Sigmoid colon (tissue), 4 donors: ENCODE data around the gene RASGRP2.

ENCODE experiments used
- EP300 ChIP-seq, 4 donors: sonication (generic); formaldehyde crosslinking; IDR thresholded peaks; one replicate each; pipeline ENCODE4 v1.6.1; 2017; ENCODE audit warnings: antibody characterized with exemption in 4 of 4
- POLR2A ChIP-seq, 2 donors: fragments of 450-650 bp; IDR thresholded peaks; one replicate each; pipeline ENCODE4 v1.6.1; 2016; ENCODE audit warnings: antibody characterized with exemption in 2 of 2, mild to moderate bottlenecking in 2 of 2, moderate library complexity in 2 of 2
- POLR2AphosphoS5 ChIP-seq, 4 donors: sonication (generic); formaldehyde crosslinking; IDR thresholded peaks; one replicate each; pipeline ENCODE4 v1.6.1; 2017; ENCODE audit warnings: antibody characterized with exemption in 4 of 4
- TF ChIP-seq, protein P1 (sequence below), 4 experiments: fragments of 450-650 bp in 3 of 4; fragments of 200-600 bp in 1 of 4; IDR thresholded peaks; one replicate each; pipeline ENCODE4 v1.5.1; 2016 to 2019; ENCODE audit warnings: antibody characterized with exemption in 4 of 4, mild to moderate bottlenecking in 3 of 4, moderate library complexity in 2 of 4

DNA sequence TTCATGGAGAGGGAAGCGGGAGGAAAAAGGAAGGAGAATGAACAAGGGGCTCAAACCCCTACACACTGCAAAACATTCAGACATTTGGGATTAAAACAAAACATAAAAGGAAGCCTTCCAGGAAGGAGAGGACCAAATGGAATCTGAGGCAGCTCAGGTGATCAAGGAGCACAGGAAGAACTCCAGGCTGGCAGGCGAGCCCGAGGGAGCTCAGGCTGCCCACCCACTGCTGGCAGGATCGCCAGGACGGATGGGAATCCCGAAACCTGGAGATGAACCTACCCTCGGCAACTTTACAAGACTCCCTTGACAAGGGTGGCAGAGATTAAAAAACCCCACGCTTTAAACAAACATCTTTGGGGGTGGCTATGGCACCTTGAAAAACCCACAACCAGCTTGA, 20.8 kb upstream of the RASGRP2 start:
- TF ChIP-seq EP300 (IDR thresholded peaks at IDR 0.05), result no peak
- TF ChIP-seq, protein P1, sequence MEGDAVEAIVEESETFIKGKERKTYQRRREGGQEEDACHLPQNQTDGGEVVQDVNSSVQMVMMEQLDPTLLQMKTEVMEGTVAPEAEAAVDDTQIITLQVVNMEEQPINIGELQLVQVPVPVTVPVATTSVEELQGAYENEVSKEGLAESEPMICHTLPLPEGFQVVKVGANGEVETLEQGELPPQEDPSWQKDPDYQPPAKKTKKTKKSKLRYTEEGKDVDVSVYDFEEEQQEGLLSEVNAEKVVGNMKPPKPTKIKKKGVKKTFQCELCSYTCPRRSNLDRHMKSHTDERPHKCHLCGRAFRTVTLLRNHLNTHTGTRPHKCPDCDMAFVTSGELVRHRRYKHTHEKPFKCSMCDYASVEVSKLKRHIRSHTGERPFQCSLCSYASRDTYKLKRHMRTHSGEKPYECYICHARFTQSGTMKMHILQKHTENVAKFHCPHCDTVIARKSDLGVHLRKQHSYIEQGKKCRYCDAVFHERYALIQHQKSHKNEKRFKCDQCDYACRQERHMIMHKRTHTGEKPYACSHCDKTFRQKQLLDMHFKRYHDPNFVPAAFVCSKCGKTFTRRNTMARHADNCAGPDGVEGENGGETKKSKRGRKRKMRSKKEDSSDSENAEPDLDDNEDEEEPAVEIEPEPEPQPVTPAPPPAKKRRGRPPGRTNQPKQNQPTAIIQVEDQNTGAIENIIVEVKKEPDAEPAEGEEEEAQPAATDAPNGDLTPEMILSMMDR (IDR thresholded peaks at IDR 0.05), result no peak
- no peak for TF ChIP-seq POLR2A (IDR thresholded peaks at IDR 0.05)
- TF ChIP-seq POLR2AphosphoS5 (IDR thresholded peaks at IDR 0.05), result no peak
